ENCODE results near the gene INS.

INS gene

DNA sequence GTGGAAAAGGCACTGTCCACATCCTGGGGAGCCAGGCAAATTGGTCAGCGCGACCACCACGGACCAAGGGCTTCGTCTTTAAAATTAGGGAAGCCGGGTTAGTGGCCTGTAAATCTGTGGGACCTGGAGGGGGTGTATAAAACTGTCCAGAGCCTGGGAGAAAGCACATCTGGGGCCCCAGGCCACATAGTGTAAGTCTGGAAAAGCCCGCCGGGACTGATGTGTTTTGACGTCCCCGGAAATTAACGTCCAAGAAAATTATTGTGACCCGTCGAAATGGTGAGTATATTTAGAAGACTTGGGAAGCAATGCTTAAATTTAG is 17.6 kb downstream of the INS start:
- DNase-seq: no peak

DNA sequence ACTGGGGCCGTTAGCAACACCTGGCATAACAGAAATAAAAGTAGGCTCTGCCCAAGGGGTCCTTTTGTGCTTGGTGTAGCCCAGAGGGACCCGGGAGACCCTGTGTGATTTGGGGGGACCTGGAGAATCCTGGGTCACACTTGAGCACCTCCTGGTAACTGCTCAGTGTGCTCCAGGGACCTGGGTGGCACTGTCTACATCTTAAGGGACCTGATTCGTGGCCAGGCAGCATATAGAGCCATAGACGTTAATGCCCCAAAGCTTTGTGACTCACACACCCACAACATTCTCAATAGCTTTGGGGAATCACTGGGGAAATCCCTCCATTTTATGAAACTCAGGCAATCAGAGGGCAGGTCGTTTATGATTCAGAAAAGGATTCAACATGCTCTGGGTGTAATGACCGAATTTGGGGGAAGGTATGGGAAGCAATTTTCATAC is 18.2 kb downstream of the INS start:
- no peak for DNase-seq

DNA sequence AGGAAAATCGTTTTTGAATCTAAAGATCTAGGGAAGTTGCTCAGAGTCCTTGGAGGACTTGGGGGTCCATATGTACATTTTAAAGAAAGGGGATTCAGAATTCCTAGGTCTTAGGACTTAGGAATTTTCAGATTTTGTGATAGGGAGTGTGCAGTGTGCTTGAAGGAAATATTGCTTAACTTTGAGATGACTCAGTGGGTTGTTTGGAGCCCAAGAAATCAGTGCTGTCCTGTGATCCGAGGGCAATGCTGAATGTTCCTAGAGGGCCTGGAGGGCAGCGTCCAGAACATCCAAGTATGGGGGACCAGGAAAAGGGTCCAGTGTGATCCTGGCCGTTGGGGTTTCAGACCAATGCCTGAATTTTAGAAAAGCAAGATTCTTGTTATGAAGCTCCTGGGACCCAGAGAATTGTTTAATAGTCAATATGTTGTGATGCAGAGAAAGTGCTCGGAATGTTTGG is 18.7 kb downstream of the INS start:
- no peak for DNase-seq

DNA sequence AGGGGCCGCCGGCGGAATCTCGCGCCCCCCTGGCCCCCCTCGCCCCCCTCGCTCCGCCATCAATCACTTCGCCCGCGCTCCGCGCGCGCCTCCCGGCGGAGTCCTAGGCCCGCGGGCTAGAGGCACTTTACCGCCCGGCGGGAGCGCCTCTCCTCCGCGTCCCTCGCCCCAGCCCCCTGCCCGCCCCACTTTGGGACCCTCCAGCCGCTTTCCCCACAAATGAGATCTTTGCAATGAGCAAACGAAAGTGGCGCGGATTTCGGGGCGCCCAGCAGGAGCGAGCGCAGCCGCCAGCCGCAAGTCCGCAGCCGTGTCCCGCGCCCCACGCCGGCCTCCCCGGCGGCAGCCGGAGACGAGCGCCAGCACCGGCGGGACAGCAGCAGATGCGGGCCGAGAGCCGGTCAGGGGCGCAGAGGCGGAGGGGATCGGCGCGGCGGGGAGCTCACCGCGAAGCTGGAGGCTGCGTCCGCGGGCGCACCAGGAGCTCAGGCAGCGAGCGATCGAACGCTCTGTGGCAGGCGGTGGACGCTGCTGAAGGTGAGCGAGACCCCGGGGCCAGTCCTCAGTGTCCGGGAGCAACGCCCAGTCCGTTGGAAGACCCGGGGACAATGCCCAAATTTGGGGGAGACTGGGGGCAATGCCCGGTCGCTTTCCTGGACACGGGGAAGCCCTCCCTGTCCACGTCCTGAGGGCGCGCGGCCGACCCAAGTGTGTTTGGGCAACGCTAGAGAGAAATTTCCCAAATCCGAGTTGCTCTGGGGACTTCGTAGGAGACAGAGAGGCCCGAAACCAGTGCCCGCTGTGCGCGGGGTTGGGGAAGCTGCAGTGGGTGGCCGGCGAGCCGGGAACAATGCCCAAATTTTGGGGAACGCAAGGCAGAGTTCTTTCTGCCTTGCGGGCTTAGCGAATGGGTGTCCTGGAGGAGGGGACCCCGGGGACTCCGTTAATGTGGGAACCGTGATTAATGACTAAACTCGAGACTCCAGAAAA is 20.3 kb downstream of the INS start:
- DNase-seq: no peak

DNA sequence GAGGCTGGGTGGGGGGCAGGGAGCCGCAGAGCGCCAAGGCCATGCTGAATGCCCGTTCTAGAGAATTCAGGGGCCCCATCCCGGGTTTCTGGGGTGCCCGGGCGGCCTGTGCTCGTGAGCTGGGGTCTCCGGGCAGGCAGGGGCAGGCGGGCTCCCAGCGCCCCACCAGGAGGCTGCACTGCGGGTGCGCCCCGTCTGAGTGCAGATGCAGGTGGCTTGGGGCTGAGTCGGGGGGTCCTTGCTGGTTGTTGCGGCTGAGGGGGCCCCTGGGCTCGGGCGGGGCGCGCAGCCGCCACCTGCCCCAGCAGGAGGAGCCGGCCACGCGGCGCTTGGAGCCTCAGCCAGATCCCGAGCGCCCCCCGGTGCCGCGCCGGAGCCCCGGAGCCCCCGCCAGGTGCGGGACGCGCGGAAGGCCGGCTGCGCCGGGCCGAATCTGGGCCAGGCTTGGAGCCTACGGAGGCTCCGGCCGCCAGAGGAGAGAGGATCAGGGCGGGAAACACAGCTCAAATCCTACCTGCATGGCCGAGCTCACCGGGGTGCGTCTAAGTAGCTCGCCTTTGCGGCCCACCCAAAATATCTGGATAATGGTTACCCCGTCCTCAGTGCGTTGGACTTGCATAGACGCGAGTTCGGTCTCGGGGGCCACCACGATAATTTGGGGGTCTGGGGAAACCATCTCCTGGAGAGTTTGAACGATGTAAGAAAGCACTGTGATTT is 21.2 kb downstream of the INS start:
- no peak for DNase-seq

DNA sequence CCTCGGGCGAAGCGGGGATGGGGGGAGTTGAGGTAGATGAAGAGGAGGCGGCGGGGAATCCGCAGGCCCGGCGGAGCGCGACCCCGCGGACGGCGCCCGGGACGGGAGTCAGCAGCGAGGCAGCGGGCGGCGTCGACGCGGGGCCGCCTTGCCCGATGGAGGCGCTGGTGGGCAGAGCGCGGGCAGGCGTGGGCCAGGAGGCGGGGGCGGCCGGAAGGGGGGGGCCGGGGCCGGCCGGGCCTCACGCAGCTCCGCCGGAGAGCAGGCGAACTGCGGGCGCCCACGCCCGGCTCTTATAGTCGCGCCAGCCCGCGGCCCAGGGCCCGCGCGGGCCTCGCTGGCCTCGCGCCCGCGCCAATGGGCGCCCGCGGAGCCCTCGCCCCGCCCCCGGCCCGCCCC is 21.9 kb downstream of the INS start, which contains the start of gene IGF2:
IGF2 (minus strand) TSS at position 267 of the 399 bp plus-strand sequence. CDS start 3,866 bp downstream, outside the sequence.
- DNase-seq: no peak

DNA sequence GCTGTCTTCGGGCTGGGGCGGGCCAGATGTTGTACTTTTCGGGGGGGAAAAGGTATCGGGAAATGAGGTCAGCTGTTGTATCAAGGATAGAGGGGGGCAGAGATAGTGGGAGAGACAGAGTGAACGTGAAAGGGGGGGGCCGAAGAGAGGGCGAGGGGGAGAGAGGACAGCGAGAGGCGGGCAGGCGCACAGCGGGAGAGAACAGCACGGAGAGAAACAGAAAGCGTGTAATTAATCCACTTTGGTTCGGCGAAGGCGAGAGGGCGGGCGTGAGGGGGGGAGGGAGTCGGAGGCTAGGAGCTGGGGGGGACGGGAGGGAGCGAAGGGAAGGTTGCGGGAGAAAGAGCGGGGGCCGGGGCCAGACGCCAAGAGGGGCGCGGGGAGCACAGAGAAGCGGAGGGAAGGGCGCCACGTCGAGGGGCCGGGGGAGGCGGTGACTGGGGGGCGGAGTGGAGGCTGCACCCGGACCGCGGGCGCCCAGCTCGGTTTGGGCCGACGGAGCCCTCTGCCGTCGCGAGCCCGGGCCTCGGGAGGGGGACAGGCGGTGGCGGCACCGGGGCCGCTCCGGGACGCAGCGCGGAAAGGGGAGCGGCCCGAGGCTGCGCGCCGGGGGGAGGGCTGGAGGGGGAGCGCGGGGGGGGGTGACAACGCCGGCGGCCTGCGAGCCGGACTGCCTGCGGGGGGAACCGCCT is 22.4 kb downstream of the INS start:
- no peak for DNase-seq

DNA sequence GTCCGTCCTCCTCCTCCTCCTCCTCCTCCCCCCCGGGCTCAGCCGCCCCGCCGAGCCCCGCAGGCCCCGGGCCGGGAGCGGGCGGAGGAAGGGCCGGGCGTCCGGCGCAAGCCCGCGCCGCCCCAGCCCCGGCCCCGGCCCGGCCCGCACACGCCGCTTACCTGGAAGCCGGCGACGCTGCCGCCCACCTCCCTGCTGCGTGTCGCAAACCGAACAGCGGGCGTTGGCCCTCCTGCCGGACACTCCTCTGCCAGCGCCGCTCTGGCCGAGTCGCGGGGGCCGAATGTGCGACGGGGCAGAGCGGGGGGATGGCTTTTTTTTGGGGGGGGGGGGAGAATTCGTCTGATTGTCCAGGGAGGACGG is 23.0 kb downstream of the INS start:
- no peak for DNase-seq

DNA sequence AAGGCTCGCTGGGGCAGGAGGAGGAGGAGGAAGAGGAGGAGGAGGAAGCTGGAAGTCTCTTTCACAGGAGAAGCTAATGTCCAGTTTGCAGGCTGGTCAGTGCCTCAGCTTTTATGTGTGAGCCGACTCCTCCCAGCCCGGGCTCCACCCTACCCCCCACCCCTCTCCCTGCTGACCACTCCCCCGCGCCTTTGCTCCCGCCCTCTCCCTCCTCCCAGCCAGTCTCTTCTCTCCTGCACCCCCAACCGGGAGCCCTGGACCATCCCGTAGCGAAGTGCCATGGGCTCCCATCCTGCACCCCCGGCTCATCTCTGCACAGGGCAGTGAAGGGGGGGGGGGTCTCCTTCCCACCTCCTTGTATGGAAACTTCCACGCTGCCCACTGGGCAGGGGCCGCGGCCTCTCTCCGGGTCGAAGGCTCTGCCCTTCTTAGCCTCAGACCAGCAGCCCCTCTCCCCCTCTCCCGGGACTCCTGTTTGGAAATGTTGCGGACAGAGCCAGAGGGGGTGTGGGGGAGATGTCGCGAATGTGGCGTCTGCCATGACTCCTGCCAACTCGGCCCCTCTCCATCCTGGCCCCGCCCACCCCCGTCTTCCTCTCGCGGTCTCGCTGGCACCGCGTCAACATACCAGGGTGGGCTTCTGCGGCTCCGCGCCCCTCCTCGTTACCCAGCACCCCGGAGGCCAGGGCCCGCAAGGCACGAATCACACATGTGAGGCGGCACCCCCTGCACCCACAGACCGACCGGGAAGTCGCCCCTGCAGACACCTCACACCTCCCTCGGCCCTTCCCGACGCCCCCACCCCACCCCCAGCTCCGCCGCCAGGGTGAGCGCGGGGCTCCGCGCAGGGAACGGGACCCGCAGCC is 23.6 kb downstream of the INS start:
- DNase-seq: no peak

DNA sequence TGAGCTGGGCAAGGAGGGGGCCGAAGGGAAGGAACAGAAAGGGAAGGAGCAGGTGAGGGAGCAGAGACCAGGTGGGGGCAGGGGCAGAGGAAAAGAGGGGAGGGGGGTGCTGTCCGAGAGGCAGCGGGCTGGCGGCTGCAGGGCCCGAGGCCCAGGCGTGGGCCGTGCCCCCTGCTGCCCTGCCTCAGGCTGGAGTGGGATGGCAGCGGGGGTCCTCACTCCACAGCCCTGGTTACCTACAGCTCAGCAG is 24.1 kb downstream of the INS start:
- DNase-seq: no peak

DNA sequence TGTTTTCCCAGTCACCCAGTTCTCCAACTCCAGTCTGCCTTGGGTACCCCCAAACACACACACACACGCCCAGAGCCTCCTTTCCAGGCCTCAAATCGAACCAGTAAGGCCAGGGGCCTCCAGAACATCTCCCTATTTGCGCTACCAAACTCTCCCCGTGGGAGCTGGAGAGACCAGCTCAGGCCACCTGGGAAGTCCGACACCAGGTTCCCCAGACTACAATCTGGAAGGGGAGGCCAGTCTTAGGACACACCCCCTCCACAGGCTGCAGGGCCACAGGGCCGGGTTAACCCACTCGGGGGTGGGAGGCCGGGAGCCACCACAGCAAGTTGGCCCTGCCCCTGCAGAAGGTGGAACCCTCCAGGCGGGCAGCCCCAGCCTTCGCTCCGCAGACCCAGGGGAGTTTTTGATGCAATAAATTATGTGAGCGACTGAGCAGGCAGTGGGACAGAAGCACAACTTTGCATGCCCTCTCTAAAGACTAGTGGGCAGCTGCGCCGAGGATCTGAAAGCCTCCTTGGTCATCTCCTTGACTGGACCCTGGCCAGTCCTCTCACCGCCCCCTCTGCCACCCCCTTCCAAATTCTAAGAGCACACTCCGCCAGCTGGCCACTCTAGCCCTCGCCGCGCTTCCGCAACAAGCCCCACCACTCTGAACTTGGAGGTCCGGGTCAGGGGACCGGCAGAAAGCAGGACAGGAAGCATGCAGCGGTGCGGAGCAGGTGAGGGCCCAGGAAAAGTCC is 24.6 kb downstream of the INS start:
- DNase-seq: no peak

DNA sequence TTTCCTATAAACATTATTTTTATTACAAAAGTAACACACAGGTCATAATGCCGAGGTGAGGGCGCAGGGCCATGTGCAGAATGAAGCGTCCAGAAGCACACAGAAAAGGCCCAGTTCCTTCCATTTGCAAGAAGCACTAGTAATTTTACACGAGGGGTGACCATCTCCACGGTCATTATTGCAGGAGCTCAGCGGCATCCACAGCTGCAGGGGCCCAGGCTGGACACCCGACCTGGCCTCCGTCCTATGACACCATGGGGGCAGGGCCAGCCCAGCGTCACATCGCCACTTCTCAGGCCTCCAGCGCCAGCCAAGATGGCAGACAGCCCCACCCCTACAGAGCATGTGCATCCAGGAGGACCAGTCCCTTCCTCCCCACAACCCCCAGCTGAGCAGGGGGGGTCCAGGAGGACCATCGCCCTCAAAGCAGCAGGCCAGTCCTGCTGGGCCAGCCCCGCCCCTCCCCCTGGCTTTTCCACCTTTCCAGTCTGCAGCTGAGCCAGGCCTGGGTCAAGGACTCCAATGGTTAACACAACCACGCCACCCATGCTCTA is 25.3 kb downstream of the INS start:
- DNase-seq: no peak

DNA sequence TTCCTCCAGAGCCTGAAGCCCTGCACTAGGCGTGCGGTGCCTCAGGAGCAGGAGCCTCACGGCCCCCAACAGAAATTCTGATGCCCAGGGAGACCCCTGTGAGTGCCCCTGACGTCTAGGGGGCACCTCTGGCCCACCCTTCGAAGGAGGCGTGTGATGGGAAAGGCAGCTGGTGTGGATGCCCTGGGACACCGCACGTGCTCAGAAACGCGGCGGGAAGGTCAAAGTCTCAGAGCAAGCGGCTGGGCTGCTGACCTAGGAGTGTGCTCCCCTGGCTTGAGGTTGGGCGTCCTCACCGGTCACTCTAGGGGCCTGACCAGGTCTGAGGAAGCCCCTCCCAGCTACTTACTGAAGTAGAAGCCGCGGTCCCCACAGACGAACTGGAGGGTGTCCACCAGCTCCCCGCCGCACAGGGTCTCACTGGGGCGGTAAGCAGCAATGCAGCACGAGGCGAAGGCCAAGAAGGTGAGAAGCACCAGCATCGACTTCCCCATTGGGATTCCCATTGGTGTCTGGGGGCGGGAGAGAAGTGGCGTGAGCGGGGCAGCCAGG is 25.9 kb downstream of the INS start:
- DNase-seq: no peak

DNA sequence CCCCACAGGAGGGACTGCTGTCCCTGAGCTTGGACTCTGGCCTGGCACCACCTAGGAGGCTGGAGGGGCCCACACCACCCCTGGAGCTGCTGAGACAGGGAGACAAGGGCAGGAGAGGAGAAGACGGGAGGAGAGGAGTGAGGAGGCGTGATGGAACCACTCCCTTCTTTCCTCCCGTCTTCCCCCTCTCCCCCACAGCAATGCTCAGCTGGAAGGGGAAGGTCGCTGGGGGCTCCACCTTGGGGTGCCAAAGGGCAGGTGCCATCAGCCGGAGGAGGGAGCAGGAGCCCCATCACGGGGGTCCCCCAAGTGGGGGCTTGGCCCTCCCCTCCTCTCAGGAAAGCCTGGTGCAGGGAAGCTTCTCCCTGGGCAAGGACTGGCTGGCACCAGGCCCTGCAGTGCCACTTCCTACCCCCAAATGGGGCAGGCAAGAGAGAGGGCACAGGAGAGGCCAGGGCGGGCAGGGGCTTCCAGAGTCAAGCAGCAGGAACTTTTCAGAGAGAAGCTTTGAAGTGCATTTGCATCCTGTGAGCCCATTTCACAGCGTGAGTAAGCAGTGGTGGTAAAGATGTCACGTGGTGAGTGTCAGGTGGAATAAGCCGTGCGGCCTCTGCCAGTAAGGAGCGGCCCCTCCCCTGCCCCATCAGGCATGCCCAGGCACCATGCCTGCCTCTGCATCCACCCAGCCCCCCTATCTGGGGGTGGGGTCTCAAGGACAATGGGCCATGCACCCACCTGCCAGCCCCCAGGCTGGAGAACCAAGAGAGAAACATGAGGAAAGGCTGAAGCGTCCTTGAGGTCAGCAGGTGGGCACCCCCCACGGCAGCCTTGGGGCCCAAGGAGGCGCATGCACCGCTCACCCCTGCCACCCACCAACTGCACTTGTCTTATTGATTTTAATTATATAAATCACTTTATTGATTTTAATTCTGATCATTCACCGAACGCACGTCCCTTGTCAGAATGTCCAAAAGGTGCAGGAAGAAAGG is 26.7 kb downstream of the INS start:
- no peak for DNase-seq

DNA sequence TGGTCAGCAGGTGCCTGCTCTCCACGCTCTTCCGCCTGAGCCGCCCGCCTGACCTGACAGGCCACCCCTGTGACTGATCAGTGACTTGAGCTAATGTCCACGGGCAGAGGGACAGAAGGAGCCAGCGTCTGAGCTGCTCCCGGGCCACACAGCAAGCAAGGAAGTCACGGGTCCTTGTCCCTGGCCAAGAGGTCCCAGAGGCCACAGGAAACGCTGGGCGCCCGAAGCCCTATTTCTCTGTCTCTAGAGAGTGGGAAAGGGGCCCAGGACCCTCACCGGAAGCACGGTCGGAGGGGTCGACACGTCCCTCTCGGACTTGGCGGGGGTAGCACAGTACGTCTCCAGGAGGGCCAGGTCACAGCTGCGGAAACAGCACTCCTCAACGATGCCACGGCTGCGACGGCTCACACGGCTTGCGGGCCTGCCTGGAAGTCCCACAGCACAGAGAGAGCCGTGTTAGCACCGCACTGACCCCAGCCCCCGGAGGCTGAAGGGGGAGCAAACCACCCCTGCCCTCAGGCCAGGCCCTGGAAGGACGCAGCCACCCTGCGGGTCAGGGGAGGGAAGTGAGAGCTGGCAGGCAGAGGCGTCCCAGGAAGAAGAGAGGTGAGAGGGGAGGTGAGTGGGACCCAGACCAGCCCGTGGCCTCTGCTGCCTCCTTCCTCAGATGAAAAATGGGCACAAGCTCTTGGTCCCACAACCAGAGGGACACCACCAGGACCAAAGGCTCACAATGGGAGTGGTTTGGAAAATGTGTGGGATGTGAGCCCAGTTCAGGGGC is 27.6 kb downstream of the INS start:
- no peak for DNase-seq

DNA sequence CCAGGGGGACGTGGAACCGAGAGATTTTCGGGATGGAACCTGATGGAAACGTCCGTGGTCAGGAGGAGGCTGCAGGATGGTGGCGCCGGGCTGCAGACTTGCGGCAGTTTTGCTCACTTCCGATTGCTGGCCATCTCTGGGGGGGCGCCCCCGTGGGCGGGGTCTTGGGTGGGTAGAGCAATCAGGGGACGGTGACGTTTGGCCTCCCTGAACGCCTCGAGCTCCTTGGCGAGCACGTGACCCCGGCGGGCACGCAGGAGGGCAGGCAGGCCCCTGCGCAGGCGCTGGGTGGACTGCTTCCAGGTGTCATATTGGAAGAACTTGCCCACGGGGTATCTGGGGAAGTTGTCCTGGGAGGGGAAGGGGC is 28.2 kb downstream of the INS start:
- DNase-seq: no peak

DNA sequence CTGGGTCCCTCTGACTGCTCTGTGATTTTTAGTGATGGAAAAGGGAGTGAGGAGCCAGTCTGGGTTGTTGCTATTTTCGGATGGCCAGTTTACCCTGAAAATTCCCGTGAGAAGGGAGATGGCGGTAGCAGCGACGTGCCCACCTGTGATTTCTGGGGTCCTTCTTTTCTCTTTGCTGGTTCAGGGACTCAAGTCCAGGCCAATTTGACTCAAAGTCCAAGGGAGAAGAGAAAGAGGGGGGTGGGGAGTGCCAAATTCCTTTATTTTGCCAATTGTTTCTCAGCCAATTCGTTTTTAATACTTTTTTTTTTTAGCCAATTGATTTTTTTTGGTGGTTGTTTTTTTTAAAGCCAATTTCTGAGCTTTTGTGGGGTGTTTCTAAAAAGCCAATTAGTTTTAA is 28.8 kb downstream of the INS start:
- no peak for DNase-seq

DNA sequence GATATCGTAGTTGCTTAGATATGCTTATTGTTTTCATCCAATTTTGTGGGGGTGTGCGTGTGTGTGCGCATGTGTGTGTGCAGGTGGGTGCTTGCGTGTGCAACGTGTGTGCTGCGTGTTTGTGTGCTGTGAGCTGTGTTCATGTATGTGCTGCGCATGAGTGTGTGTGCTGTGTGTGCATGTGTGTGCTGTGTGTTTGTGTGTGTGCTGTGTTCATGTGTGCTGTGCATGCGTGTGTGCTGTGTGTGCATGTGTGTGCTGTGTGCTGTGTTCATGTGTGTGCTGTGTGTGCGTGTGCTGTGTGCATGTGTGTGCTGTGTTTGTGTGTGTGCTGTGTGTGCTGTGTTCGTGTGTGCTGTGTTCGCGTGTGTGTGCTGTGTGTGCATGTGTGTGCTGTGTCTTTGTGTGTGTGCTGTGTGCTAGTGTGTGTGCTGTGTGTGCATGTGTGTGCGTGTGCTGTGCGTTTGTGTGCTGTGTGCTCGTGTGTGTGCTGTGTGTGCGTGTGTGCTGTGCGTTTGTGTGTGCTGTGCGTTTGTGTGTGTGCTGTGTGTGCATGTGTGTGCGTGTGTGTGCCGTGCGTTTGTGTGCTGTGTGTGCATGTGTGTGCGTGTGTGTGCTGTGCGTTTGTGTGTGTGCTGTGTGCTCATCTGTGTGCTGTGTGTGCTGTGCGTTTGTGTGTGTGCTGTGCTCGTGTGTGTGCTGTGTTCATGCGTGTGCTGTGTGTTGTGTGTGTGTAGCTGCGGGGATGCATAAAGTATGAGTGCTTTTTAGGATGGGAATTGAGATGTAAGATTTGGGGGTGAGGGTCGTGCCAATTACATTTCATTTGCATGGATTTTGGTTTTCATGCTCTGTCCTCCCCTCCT is 29.4 kb downstream of the INS start:
- no peak for DNase-seq
